H1 (cell line): ENCODE data around the gene MESD. TPM values are rescaled to one million over a fixed set of nuclear protein-coding genes. Genes with fewer than 3 reads are reported as not detected.

Experiments used
- BCL11A ChIP-seq, 2 experiments: IDR thresholded peaks; one replicate each; pipeline ENCODE4 v1.6.1; 2011; ENCODE audit warnings: low read depth in 2 of 2, low read length in 2 of 2, mild to moderate bottlenecking in 2 of 2
- CBX8 ChIP-seq: fragments of 300-800, 300-1000 bp; sonication (generic); IDR thresholded peaks from 2 replicates; pipeline ENCODE4 v1.7.1; 2016; ENCODE audit warnings: low read depth, low read length, borderline replicate concordance
- CEBPB ChIP-seq: IDR thresholded peaks from 2 replicates; pipeline ENCODE4 v1.6.1; 2012; ENCODE audit warnings: low read depth, low read length
- GABPA ChIP-seq: IDR thresholded peaks from 2 replicates; pipeline ENCODE4 v1.6.1; 2011; ENCODE audit warnings: mild to moderate bottlenecking, low read length, moderate library complexity, borderline replicate concordance; ENCODE audit not compliant: insufficient read depth
- HDAC2 ChIP-seq, 2 experiments: fragments of 300-600 bp in 1 of 2; sonication (generic) in 1 of 2; IDR thresholded peaks; 2 replicates each; pipeline ENCODE4 v1.6.1; 2011 to 2012; ENCODE audit warnings: low read depth in 2 of 2, low read length in 2 of 2, mild to moderate bottlenecking in 2 of 2, moderate library complexity in 2 of 2, borderline replicate concordance in 1 of 2, inconsistent platforms in 1 of 2
- JUND ChIP-seq: IDR thresholded peaks from 2 replicates; pipeline ENCODE4 v1.6.1; 2011; ENCODE audit warnings: mild to moderate bottlenecking, improper control_type of control experiment, low read length
- NANOG ChIP-seq: IDR thresholded peaks from 2 replicates; pipeline ENCODE4 v1.6.1; 2011; ENCODE audit warnings: low read length, low read depth, mild to moderate bottlenecking, inconsistent platforms; ENCODE audit not compliant: insufficient read depth, poor library complexity, severe bottlenecking
- SP1 ChIP-seq: IDR thresholded peaks from 2 replicates; pipeline ENCODE4 v1.6.1; 2011; ENCODE audit warnings: low read depth, low read length
- TAF7 ChIP-seq: optimal IDR thresholded peaks from 2 replicates; pipeline ENCODE3; 2011; ENCODE audit warnings: low read depth, mild to moderate bottlenecking, inconsistent platforms, low read length, moderate library complexity, borderline replicate concordance
- polyA plus RNA-seq, 7 experiments: library from polyadenylated mRNA; depleted of rRNA in 3 of 7; stranded (reverse) in 5 of 7; unstranded in 2 of 7; fragments of >200 nt in 5 of 7; fragments of 200-250 nt in 2 of 7; gene quantifications; 1 replicate in 5 of 7; 2 replicates in 1 of 7; 4 replicates in 1 of 7; pipeline versions ENCODE4 v1.2.1 to v1.2.3, GENCODE V29; 2011 to 2013; ENCODE audit warnings: missing spikeins in 2 of 7, mixed read lengths in 2 of 7
- total RNA-seq: library from RNA; stranded (reverse); fragmentation: NEBNext Ultra II Directional; extraction: Animal tissue kit (Norgen Biotek cat#: 25700); gene quantifications from 2 replicates; pipeline ENCODE4 v1.2.1, GENCODE V29; 2021
- TF ChIP-seq, protein P1 (sequence below): fragments of 300-600 bp; sonication (generic); IDR thresholded peaks from 2 replicates; pipeline ENCODE4 v1.7.1; 2012; ENCODE audit warnings: low read length, moderate library complexity, mild to moderate bottlenecking, inconsistent platforms; ENCODE audit not compliant: insufficient replicate concordance
- TF ChIP-seq, protein P2 (sequence below): IDR thresholded peaks from 2 replicates; pipeline ENCODE4 v1.6.1; 2011; ENCODE audit warnings: low read depth, mild to moderate bottlenecking, low read length; ENCODE audit not compliant: insufficient read depth

MESD gene
- total and polyA plus RNA-seq, 2 of the 8 experiments (the other 6 are each of a cell fraction or from before 2014, with no cell fraction given), result 11.0 to 28.3 TPM

DNA sequence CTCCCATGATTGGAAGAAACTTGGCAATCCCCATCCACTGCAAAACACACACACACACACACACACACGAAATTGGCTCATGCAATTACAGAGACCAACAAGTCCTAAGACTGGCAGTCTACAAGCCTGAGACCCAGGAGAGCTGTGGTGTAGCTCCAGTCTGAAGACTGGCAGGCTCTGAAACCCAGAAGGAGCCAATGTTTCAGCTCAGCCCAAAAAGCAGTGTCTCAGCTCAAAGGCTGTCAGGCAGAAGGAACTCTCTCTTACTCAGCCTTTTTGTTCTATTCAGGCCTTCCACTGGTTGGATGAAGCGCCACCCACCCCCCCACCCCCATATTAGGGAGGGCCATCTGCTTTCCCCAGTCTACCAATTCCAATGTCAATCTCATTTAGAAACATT, 32.1 kb downstream of the MESD start (continued):
- TF ChIP-seq, protein P1, sequence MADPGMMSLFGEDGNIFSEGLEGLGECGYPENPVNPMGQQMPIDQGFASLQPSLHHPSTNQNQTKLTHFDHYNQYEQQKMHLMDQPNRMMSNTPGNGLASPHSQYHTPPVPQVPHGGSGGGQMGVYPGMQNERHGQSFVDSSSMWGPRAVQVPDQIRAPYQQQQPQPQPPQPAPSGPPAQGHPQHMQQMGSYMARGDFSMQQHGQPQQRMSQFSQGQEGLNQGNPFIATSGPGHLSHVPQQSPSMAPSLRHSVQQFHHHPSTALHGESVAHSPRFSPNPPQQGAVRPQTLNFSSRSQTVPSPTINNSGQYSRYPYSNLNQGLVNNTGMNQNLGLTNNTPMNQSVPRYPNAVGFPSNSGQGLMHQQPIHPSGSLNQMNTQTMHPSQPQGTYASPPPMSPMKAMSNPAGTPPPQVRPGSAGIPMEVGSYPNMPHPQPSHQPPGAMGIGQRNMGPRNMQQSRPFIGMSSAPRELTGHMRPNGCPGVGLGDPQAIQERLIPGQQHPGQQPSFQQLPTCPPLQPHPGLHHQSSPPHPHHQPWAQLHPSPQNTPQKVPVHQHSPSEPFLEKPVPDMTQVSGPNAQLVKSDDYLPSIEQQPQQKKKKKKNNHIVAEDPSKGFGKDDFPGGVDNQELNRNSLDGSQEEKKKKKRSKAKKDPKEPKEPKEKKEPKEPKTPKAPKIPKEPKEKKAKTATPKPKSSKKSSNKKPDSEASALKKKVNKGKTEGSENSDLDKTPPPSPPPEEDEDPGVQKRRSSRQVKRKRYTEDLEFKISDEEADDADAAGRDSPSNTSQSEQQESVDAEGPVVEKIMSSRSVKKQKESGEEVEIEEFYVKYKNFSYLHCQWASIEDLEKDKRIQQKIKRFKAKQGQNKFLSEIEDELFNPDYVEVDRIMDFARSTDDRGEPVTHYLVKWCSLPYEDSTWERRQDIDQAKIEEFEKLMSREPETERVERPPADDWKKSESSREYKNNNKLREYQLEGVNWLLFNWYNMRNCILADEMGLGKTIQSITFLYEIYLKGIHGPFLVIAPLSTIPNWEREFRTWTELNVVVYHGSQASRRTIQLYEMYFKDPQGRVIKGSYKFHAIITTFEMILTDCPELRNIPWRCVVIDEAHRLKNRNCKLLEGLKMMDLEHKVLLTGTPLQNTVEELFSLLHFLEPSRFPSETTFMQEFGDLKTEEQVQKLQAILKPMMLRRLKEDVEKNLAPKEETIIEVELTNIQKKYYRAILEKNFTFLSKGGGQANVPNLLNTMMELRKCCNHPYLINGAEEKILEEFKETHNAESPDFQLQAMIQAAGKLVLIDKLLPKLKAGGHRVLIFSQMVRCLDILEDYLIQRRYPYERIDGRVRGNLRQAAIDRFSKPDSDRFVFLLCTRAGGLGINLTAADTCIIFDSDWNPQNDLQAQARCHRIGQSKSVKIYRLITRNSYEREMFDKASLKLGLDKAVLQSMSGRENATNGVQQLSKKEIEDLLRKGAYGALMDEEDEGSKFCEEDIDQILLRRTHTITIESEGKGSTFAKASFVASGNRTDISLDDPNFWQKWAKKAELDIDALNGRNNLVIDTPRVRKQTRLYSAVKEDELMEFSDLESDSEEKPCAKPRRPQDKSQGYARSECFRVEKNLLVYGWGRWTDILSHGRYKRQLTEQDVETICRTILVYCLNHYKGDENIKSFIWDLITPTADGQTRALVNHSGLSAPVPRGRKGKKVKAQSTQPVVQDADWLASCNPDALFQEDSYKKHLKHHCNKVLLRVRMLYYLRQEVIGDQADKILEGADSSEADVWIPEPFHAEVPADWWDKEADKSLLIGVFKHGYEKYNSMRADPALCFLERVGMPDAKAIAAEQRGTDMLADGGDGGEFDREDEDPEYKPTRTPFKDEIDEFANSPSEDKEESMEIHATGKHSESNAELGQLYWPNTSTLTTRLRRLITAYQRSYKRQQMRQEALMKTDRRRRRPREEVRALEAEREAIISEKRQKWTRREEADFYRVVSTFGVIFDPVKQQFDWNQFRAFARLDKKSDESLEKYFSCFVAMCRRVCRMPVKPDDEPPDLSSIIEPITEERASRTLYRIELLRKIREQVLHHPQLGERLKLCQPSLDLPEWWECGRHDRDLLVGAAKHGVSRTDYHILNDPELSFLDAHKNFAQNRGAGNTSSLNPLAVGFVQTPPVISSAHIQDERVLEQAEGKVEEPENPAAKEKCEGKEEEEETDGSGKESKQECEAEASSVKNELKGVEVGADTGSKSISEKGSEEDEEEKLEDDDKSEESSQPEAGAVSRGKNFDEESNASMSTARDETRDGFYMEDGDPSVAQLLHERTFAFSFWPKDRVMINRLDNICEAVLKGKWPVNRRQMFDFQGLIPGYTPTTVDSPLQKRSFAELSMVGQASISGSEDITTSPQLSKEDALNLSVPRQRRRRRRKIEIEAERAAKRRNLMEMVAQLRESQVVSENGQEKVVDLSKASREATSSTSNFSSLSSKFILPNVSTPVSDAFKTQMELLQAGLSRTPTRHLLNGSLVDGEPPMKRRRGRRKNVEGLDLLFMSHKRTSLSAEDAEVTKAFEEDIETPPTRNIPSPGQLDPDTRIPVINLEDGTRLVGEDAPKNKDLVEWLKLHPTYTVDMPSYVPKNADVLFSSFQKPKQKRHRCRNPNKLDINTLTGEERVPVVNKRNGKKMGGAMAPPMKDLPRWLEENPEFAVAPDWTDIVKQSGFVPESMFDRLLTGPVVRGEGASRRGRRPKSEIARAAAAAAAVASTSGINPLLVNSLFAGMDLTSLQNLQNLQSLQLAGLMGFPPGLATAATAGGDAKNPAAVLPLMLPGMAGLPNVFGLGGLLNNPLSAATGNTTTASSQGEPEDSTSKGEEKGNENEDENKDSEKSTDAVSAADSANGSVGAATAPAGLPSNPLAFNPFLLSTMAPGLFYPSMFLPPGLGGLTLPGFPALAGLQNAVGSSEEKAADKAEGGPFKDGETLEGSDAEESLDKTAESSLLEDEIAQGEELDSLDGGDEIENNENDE, result no peak
- TF ChIP-seq CEBPB (no peak), JUND (no peak), GABPA (no peak), BCL11A (IDR thresholded peaks at IDR 0.05; ENCODE audit: low read depth in 2 of 2, low read length in 2 of 2) (no peak), SP1 (no peak), CBX8 (no peak), HDAC2 (IDR thresholded peaks at IDR 0.05; ENCODE audit: borderline replicate concordance in 1 of 2, low read depth in 2 of 2, low read length in 2 of 2) (no peak), NANOG (no peak), TAF7 (no peak)
- TF ChIP-seq, protein P2, sequence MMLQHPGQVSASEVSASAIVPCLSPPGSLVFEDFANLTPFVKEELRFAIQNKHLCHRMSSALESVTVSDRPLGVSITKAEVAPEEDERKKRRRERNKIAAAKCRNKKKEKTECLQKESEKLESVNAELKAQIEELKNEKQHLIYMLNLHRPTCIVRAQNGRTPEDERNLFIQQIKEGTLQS, result no peak
